GM12865 (cell line): ENCODE data around the gene TMED9.
A peak's percentile ranks its signal among the peaks of the same experiment; 100 is the strongest.

Experiments used
- DNase-seq: peaks from one replicate; pipeline ENCODE4 v3.0.0; 2010; ENCODE audit warnings: low read depth
- H3K4me3 ChIP-seq: 2 replicates; pipeline ENCODE4 v1.5.1; 2011; ENCODE audit warnings: mild to moderate bottlenecking, low read depth, low read length, control low read depth
- TF ChIP-seq, protein P1 (sequence below): IDR thresholded peaks from 2 replicates; pipeline ENCODE4 v1.5.1; 2011; ENCODE audit warnings: low read length, control low read depth, low read depth, inconsistent platforms; ENCODE audit not compliant: insufficient read depth; ENCODE audit errors: missing control alignments

Gene TMED9

DNA sequence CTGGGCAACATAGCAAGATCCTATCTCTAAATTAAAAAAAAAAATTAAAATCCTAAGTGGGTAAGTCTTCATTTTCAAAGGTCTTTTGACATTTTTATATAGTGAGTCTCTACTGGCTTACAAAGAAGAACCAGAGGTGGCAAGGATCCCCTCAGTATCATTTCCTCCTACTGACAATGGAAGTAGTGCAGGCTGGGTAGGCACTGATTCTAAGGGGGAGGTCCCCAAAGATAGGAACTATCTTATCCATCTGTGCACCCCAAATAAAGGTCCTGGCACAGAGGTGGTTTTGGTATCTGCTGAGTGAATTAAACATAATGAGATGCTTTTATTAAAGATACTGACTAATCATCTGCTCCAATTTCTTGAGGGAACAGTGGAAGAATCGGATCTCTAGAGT is 41.9 kb upstream of the TMED9 start:
- DNase-seq = no peak
- TF ChIP-seq, protein P1, sequence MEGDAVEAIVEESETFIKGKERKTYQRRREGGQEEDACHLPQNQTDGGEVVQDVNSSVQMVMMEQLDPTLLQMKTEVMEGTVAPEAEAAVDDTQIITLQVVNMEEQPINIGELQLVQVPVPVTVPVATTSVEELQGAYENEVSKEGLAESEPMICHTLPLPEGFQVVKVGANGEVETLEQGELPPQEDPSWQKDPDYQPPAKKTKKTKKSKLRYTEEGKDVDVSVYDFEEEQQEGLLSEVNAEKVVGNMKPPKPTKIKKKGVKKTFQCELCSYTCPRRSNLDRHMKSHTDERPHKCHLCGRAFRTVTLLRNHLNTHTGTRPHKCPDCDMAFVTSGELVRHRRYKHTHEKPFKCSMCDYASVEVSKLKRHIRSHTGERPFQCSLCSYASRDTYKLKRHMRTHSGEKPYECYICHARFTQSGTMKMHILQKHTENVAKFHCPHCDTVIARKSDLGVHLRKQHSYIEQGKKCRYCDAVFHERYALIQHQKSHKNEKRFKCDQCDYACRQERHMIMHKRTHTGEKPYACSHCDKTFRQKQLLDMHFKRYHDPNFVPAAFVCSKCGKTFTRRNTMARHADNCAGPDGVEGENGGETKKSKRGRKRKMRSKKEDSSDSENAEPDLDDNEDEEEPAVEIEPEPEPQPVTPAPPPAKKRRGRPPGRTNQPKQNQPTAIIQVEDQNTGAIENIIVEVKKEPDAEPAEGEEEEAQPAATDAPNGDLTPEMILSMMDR = no peak

DNA sequence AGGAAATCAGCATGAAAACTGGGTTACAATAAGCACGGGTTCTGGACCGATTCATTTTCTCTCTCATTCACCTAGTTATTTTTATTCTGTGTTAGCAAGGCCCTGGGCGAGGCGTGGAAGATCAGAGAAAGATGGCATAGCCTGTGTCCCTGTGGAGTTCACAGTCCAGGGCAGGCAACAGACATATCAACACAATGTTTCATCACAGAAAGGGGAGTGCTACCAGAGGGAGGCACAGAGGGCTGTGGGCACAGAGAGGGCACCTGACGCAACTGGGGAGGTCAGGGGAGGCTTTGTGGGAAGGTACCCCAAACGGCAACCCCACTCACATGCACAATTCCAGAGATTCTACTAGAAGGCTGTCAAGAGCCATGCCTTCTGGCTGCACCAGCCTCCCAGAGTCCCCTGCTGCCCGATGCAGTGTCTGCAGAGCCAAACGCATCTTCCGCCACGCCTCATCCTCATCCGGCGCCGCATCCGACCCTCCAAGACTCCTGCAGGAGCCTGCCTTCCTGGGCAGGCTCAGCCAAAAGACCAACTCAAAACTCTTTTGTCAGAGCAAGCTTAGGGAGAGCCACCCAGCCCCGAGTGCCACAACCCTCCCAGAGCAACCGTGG is 39.1 kb upstream of the TMED9 start:
- H3K4me3 ChIP-seq = peak overlapping the region; percentile 82
- DNase-seq = no peak
- TF ChIP-seq, protein P1 = no peak

More for the DNA sequence above, 41.9 kb upstream of the TMED9 start:
- no peak overlapping the region for H3K4me3 ChIP-seq

DNA sequence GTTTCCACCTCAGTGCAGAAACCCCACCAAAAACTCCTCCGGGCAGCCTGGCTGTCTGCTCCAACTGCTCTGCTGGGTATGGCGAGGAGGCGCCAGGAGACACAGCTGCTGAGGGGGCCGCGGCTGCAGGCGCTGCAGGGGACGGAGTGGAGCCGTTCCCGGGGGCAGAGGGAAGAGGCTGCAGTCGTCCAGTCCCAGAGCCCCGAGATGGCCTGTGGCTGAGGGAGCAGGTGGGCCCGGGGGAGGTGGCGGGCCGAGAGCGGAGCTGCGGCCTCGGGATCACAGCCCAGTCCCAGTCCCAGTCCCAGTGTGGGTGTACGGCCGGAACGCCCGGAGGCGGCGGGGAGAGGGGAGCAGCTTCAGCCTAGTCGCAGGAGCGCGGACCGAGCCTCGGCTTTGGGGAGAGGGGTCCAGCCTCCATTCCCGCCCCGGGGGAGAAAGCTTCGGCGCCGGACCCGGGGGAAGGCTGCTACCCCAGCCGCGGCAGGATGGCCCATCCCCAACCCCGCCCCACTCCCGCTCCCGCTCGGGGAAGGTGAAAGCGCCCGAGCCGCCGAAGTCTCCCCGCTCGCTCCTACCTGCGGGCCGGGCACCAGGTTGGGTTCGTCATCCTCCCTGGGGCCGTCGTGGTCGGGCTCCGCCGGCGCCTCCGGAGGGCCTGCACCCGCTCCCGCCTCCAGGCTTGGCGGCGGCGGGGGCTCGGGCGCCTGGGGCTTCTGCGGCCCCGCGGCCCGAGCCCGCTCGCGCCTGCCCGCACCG is 38.2 kb upstream of the TMED9 start:
- peak; percentile 27 for DNase-seq
- TF ChIP-seq, protein P1 = no peak
- H3K4me3 ChIP-seq = peak overlapping the region; percentile 82

DNA sequence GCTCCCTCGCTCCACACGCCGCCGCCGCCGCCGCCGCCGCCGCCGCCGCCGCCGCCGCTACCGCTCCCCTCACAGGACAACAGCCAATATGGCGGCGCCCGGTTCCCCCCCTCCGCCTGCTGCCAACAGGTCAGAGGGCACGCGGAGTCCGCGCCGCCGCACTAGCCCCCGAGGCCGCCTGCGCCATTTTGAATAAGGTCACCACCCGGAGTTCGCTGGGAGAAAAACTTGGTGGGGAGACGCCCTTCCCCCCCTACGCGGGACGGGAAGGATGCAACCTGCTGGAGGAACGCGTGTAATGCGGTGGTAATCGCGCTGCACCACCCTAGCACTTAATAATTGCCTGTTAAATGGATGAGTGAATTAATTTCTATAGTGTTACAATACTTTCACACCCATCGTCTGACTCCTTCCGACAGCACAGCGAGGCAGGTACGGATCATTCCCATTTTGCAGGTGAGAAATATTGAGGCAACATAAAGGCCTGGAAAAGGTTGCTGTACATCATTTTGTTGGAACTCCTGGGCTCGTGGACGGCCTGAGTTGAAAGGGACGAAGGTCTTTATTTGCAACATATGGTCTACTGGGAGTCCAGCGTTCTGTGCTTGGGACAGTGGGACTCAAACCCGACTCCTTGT is 37.4 kb upstream of the TMED9 start, which contains the start of gene FAM193B:
TSS of gene FAM193B (minus strand) at position 90 of the 638 bp plus-strand sequence. CDS start 105 bp downstream, outside the sequence.
- peak within 1 kb of the TSS; percentile 82 for H3K4me3 ChIP-seq
- TF ChIP-seq, protein P1 = no peak
- peak; percentile 94 for DNase-seq

DNA sequence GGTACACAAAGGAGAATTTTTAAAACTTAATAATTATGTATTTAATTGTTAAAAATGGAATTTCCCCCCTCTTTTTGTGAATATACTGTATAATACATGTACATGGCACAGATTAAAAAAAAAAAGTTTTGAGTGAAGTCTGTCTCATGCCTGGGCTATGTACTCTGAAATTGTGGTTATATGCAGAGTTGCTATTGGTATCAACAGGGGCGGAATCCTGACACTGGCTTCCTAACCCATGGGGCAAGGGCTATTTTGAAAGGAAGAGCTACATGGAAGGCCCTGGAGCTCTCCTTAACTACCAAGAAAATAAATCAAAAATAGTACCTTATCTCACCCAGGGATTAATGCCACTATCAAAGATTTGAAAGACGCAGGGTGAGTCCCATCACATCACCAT is 36.8 kb upstream of the TMED9 start:
- TF ChIP-seq, protein P1 = no peak
- DNase-seq = no peak
- 0 out of 2 replicates have a peak overlapping the region, but pooled peaks have one; percentile 65 for H3K4me3 ChIP-seq

DNA sequence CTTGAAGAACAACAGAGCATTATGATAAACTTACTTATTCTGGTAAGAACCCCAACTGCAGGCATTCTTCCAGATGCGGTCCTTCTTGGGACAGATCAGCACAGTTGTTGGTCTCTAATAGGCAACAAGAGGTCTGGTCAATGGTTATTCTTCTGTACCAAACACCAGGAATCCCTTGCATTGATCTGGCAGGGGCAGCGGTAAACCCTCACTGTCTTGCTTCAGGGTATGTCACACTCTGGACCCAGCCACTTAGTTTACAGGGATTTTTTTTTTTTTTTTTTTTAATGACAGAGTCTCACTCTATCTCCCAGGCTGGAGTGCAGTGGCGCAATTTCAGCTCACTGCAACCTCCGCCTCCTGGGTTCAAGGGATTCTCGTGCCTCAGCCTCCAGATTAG is 36.3 kb upstream of the TMED9 start:
- TF ChIP-seq, protein P1 = no peak
- no peak for DNase-seq
- no peak overlapping the region for H3K4me3 ChIP-seq
